ES-I3 (cell line): ENCODE data around the gene TM7SF2.
A peak's percentile ranks its signal among the peaks of the same experiment; 100 is the strongest.
"Not testable (repeated sequence)": the region's sequence is repeated elsewhere in the genome, so short reads cannot be mapped to it uniquely, and the experiment has no call there.

ENCODE experiments used
- H3K36me3 ChIP-seq: 2 replicates; pipeline ENCODE4 v1.6.1; 2013; ENCODE audit warnings: mild to moderate bottlenecking, low read length, control low read depth, moderate library complexity; ENCODE audit not compliant: insufficient read depth
- H3K4me1 ChIP-seq: 2 replicates; pipeline ENCODE4 v1.6.1; 2013; ENCODE audit warnings: mild to moderate bottlenecking, control low read depth, low read length; ENCODE audit not compliant: insufficient read depth
- H3K9ac ChIP-seq: 2 replicates; pipeline ENCODE4 v1.6.1; 2013; ENCODE audit warnings: low read depth, mild to moderate bottlenecking, low read length, moderate library complexity
- H3K9me3 ChIP-seq: 2 replicates; pipeline ENCODE4 v1.6.1; 2013; ENCODE audit warnings: mild to moderate bottlenecking, low read length, moderate library complexity; ENCODE audit not compliant: control insufficient read depth, insufficient read depth

TM7SF2 gene

DNA sequence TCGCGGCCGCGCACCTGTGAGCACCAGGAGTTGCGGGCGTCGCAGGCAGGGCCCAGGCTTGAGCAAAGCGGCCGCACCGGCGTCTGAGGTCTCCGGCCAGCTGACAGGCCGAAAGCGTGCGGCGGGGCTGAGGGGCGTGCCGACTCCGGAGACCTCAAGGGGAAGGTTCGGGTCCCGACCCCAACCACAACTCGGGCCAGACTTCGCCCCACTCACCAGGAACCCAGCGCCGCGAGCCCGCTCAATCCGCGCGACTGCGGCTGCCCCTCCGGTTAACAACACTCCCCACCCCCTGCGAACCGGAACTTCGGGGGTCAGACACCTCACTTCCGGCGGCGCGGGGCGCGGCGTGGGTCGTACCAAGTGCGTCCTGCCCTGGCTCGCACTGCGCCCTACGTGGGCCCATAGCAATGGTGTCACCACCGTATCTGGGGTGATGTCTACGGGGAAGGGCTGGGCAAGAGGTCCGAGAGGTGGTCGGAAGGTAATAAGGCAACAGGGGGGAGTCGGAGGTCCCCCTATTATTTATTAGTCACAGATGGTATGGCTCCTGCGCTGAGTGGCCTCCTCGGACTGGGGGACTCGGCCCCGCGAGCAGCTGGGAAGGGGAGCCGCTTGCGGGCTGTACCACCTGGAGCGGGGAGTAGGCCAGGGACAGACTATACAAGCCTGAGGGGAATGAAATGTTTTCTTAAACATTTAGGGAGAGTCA, 22.7 kb downstream of the TM7SF2 start, which contains the start of gene SYVN1:
TSS of gene SYVN1 (minus strand) at position 280 of the 712 bp plus-strand sequence. CDS start 918 bp downstream, outside the sequence.
- Histone ChIP-seq H3K4me1 (no peaks in the 10 kb centered on the region), H3K9me3 (no peaks in the 10 kb centered on the region), H3K9ac (peak within 1 kb of the TSS; percentile 85), H3K36me3 (peaks cover 8% of the 10 kb centered on the region; the same call in 1 of the 2 replicates)

DNA sequence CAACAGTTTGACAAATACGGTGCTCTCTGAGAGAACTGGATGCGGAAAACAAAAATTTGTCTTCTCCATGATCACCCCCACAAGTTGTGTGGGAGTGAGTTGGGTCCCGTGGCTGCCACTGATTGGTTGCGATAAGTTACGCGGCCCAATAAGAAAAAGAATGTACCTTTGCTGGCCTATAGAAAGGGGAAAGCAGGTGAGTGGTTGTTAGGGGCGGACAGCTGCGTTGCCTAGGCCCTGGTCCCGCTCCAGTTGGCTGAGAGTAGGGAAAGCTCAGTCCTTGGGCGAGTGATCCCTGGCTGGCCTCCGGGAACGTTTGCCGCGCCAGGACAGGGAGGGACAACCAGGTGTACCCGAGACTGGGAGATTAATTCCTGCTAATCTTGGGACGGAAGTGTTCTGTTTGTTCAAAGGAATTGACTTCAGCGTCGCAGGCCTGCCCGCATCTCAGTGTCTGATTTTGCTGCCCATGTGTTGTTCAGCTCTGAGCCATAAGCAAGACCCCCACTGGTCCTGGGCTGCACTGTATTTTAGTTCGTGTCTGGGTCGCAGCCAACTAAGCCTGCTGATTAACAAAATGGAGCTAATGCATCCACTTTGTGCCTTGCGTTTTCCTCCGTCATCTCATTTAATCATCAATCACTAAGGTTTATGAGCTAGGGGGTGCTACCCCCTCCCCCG, 23.4 kb downstream of the TM7SF2 start:
- peak overlapping the region; percentile 85 for H3K9ac ChIP-seq
- H3K4me1 ChIP-seq: no peaks in the 10 kb centered on the region
- peaks cover 8% of the 10 kb centered on the region; the same call in 1 of the 2 replicates for H3K36me3 ChIP-seq
- no peaks in the 10 kb centered on the region for H3K9me3 ChIP-seq

DNA sequence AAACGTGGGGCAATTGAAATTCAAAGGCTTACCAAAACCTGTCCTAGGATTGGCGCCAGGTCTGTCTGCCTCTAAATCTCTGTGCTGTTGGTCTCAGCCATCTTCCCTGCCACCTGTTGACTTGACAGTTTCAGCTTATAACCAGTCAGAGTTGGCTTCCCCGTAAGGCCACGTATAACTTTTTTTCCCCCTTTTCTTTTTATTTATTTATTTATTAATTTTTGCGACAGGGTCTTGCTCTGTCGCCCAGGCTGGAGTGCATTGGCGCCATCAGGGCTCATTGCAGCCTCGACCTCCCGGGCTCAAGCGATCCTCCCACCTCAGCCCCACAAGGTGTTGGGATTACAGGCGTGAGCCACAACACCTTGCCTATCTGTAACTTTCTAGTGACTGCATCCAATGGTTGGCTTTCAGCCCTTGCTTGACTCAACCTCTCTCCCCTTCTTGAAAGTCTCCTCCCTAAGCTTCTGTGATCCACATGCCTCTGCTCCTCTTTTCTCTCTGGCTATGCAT, 24.0 kb downstream of the TM7SF2 start:
- Histone ChIP-seq H3K4me1 (no peaks in the 10 kb centered on the region), H3K9me3 (no peaks in the 10 kb centered on the region), H3K36me3 (peaks cover 8% of the 10 kb centered on the region; the same call in 1 of the 2 replicates), H3K9ac (peak overlapping the region; percentile 85)

DNA sequence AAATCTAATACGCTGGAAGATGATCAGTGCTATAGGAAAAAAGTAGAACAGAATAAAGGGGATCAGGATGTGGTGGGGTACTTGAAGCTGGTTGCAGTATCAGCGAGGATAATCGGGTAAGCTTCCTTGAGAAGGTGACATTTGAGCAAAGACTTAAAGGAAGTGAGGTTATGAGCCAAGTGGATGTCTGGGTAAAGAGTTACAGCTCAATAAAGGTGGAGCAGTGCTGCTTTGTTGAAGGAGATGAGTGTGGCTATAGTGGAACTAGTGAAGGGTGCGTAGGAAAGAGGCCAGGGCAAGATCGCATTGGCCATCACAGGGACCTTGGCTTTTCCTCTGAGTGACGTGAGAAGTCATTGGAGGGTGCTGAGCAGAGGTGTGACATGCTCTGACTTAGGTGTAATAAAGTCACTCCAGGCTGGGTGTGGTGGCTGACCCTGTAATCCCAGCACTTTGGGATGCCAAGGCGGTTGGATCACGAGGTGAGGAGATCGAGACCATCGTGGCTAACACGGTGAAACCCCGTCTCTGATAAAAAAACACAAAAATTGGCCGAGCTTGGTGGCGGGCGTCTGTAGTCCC, 24.9 kb downstream of the TM7SF2 start:
- no peaks in the 10 kb centered on the region for H3K4me1 ChIP-seq
- H3K9ac ChIP-seq: no peak overlapping the region
- no peaks in the 10 kb centered on the region for H3K36me3 ChIP-seq
- no peaks in the 10 kb centered on the region for H3K9me3 ChIP-seq

DNA sequence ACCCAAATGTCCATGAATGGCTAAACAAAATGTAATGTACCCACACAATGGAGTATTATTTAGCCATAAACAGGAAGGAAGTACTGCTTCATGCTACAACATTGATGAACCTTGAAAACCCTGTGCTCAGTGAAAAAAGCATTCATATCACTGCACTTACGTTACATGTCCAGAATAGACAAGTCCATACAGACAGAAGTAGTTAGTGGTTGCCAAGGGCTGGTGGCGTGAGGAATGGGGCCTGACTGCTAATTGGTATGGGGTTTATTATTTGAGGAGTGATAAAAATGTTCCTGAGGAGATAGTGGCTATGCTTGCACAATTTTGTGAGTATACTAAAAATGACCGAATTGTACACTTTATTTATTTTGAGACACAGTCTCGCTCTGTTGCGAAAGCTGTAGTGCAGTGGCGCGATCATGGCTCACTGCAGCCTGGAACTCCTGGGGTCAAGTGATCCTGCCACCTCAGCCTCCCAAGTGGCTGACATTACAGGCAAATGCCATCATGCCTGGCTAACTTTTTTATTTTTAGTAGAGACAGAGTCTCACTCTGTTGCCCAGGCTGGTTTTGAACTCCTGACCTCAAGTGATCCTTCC, 30.3 kb downstream of the TM7SF2 start:
- no peaks in the 10 kb centered on the region for H3K4me1 ChIP-seq
- H3K9ac ChIP-seq: no peak overlapping the region
- no peaks in the 10 kb centered on the region for H3K9me3 ChIP-seq
- H3K36me3 ChIP-seq: no peaks in the 10 kb centered on the region

DNA sequence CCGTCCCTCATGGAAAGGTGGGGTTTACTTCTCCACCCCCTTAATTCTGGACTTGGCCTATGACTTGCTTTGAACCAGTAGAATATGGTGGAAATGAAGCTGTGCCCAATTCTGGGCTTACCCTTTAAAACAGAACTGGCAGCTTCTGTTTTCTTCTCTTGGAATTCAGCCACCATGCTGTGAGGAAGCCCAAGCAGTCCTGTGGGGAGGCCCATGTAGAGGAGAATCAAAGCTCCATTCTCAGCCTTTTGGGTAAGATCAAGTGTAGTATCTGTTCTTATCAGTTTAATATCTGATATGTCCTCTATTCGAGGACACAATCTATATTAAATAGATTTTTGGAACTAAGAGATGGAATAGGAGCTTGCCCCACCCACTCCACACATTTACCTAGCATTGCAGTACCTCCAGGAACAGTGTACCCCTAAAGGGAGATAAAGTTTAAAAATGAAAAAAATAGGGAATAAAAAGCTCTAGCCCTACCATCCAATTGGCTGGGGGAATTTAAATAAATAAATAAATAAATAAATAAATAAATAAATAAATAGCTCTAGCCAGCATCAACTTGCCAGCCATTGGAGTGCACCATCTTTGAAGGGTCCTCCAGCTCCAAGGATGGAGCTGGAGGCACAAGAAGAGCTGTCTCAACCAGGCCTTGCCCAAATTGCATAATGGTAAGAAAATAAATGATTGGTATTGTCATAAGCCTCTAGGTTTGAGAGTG, 35.8 kb downstream of the TM7SF2 start:
- no peak overlapping the region for H3K9ac ChIP-seq
- H3K36me3 ChIP-seq: no peaks in the 10 kb centered on the region
- peaks cover 7% of the 10 kb centered on the region; the same call in 1 of the 2 replicates for H3K4me1 ChIP-seq
- no peaks in the 10 kb centered on the region for H3K9me3 ChIP-seq

DNA sequence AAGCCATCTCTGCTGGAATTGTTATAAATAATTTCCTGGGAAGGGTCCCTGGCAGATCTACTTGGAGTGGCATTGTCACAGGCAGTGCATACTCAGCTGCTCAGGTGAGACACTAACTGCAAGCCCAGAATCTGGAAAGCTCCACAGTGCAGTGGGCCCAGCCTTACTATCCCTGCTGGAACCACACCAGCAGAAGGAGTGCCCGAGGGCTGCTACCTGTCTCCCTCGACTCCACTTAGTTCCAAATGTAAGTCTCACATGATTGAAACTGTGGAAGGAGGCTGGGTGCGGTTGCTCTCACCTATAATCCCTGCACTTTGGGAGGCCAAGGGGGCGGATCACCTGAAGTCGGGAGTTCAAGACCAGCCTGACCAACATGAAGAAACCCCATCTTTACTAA, 37.0 kb downstream of the TM7SF2 start:
- Histone ChIP-seq H3K9me3 (no peaks in the 10 kb centered on the region), H3K4me1 (peaks cover 7% of the 10 kb centered on the region; the same call in 1 of the 2 replicates), H3K36me3 (no peaks in the 10 kb centered on the region), H3K9ac (no peak overlapping the region)

DNA sequence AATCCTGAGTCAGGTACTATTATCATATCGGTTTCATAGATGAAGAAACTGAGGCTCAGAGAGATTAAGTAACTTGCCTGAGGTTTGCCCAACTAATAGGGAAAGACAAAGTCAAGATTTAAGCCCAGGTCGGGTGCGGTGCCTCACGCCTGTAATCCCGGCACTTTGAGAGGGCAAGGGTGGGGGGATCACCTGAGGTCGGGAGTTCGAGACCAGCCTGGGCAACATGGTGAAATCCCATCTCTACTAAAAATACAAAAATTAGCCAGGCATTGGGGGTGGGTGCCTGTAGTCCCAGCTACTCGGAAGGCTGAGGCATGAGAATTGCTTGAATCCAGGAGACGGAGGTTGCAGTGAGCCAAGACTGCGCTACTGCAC, 38.4 kb downstream of the TM7SF2 start:
- H3K9me3 ChIP-seq, H3K36me3 ChIP-seq, H3K9ac ChIP-seq, H3K4me1 ChIP-seq: not testable (repeated sequence)

DNA sequence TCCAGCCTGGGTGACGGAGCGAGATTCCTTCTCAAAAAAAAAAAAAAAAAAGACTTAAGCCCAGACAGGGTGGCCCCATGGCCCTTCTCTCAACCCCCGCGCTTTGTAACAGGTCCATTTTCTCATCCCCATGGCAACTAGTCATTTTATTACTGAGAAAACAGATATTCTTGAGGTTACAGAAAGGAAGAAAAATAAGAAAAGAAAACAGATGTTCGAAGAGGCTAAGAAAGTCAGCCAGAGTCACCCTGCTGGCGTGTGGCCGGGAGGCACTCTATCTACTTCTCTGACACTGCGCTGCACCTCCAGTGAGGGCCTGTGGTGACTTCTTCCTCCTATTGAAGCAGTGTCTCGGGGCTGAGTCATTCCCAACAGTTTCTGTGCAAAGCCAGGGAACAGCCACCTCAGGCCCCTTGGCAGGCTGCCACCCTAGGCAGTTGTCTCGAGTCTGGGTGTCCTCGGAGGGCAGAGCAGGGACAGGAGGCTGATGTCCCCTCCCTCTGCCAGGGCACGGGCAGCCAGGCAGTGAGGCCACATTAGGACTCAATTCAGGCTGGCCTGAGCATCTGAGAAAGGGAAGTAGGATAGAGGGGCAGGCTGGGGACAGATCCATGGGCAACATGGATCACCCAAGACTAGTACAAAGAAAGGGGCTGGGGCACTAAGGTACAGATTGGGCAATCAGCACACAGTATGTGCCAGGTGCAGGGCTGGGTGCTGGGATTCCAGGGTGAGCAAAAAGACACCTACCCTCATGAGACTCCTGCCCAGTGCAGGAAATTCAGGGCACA, 39.0 kb downstream of the TM7SF2 start:
- H3K36me3 ChIP-seq: no peaks in the 10 kb centered on the region
- H3K4me1 ChIP-seq: peaks cover 7% of the 10 kb centered on the region; the same call in 1 of the 2 replicates
- no peaks in the 10 kb centered on the region for H3K9me3 ChIP-seq
- no peak overlapping the region for H3K9ac ChIP-seq

DNA sequence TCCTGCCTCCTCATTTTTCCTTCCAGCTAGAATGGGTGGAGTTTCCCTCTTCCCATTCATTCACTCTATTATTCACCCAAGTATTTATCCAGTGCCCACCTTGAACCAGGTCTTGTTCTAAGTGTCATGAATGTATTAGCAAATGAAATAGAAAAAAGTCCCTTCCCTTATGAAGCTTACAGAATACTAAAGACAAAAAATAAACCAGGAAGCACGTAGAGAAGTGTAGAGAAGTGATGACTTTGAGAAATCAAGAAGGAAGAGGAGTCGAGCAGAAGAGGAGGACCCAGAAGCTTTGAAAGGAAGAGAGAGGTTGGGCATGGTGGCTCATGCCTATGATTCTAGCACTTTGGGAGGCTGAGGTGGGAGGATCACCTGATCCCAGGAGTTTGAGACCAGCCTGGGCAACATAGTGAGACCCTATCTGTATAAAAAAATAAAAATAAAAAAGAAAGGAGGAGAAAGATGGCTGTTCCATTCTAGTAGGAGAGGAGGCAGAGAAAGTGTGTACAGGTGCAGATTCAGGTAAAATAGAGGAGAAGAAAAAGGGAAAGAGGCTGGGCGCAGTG, 39.7 kb downstream of the TM7SF2 start:
- no peaks in the 10 kb centered on the region for H3K36me3 ChIP-seq
- H3K9me3 ChIP-seq: no peaks in the 10 kb centered on the region
- peaks cover 7% of the 10 kb centered on the region; the same call in 1 of the 2 replicates for H3K4me1 ChIP-seq
- H3K9ac ChIP-seq: no peak overlapping the region

DNA sequence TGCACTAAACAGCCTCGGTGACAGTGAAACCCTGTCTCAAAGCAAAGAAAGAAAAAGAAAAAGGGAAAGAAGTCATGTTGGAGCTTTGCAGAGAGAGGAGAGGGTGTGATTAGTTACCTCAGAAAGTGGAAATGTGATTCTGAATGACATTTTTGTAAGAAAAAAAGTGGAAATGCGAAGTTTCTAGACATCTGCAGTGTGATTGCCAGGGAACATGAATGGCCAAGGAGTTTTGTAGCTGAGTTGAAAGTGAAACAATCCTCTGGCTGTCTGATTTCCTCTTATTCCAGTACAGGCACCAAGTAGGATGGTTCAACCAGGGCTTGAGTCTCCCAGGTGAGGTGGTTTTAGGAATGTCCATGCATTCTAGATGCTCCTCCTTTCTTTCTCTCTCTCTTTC, 40.5 kb downstream of the TM7SF2 start:
- Histone ChIP-seq H3K4me1 (peaks cover 7% of the 10 kb centered on the region; the same call in 1 of the 2 replicates), H3K9ac (no peak overlapping the region), H3K9me3 (no peaks in the 10 kb centered on the region), H3K36me3 (no peaks in the 10 kb centered on the region)

DNA sequence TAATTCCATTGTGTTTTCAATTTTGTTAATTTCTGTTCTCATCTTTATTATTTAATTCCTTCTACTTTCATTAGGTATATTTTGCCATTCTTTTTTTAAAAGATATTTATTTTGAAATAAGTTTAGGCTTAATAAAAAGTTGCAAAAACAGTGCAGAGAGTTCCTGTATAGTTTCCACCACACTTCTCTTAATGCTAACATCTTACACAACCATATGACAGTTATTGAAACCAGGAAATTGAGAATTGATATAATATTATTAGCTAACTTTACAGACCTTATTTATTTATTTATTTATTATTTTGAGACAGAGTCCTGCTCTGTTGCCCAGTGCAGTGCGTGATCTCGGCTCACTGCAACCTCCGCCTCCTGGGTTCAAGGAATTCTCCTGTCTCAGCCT, 44.6 kb downstream of the TM7SF2 start:
- no peaks in the 10 kb centered on the region for H3K36me3 ChIP-seq
- no peaks in the 10 kb centered on the region for H3K4me1 ChIP-seq
- H3K9ac ChIP-seq: no peak overlapping the region
- no peaks in the 10 kb centered on the region for H3K9me3 ChIP-seq

DNA sequence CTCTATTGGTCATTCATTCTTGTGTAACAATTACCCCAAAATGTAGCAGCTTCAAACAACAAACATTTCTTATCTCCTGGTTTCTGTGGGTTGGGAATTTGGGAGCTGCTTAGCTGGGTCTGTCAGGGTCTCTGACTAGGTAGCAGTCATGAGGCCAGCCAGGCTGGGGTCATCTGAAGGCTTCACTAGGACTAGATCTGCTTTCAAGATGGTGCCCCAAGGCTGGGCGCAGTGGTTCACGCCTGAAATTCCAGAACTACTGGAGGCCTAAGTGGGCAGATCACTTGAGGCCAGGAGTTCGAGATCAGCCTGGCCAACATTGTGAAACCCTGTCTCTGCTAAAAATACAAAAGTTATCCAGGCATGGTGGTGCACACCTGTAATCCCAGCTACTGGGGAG, 45.3 kb downstream of the TM7SF2 start:
- H3K4me1 ChIP-seq: no peaks in the 10 kb centered on the region
- no peaks in the 10 kb centered on the region for H3K9me3 ChIP-seq
- H3K36me3 ChIP-seq: no peaks in the 10 kb centered on the region
- H3K9ac ChIP-seq: no peak overlapping the region
